ENCODE data around the gene CASZ1.

The CASZ1 gene

GRCh38 chr1:10682449-10683309 lies 113.8 kb downstream of the CASZ1 start:
- no peaks in the 10 kb centered on the region for H3K27me3 ChIP-seq (ENCODE audit: low read length)
- H3K36me3 ChIP-seq (ENCODE audit: low read length), result no peaks in the 10 kb centered on the region
- no peaks in the 10 kb centered on the region for H3K9me3 ChIP-seq (ENCODE audit: insufficient read depth, low read length)
- no peak overlapping the region for H3K4me2 ChIP-seq (ENCODE audit: low read depth, low read length, poor library complexity, severe bottlenecking)
- H3K9me2 ChIP-seq (replicated peaks; ENCODE audit: insufficient read depth, low read length), result no peaks in the 10 kb centered on the region
- H3K79me2 ChIP-seq (ENCODE audit: insufficient read depth, low read length), result no peaks in the 10 kb centered on the region
- H3F3A ChIP-seq (ENCODE audit: insufficient read depth), result no peaks in the 10 kb centered on the region
- no peak overlapping the region for H3K9ac ChIP-seq (ENCODE audit: low read length)
- TF ChIP-seq CTCF (IDR thresholded peaks at IDR 0.05; ENCODE audit: insufficient read depth, low read length, poor library complexity, severe bottlenecking) (no peak), EZH2phosphoT487 (conservative IDR thresholded peaks at IDR 0.05; ENCODE audit: low read length) (no peak)
- no peak overlapping the region for H3K4me3 ChIP-seq (ENCODE audit: insufficient read depth, low read length, poor library complexity, severe bottlenecking)
- H2AFZ ChIP-seq (ENCODE audit: low read depth, low read length, severe bottlenecking), result no peak overlapping the region
- no peak overlapping the region for H3K27ac ChIP-seq (ENCODE audit: low read depth, low read length)
- H4K20me1 ChIP-seq (ENCODE audit: low read depth, low read length), result no peaks in the 10 kb centered on the region

- H3K4me2 ChIP-seq (ENCODE audit: low read depth, low read length, poor library complexity, severe bottlenecking), result no peak overlapping the region
- no peak for TF ChIP-seq CTCF (IDR thresholded peaks at IDR 0.05; ENCODE audit: insufficient read depth, low read length, poor library complexity, severe bottlenecking)
- TF ChIP-seq EZH2phosphoT487 (conservative IDR thresholded peaks at IDR 0.05; ENCODE audit: low read length), result no peak
These were observed 114.4 kb downstream of the CASZ1 start for GRCh38 chr1:10682108-10682445.

GRCh38 chr1:10681296-10682107 lies 114.9 kb downstream of the CASZ1 start:
- Histone ChIP-seq H3K36me3 (ENCODE audit: low read length) (no peaks in the 10 kb centered on the region), H3K9ac (ENCODE audit: low read length) (no peak overlapping the region), H3K27ac (ENCODE audit: low read depth, low read length) (no peak overlapping the region), H3F3A (ENCODE audit: insufficient read depth) (no peaks in the 10 kb centered on the region), H3K4me3 (ENCODE audit: insufficient read depth, low read length, poor library complexity, severe bottlenecking) (no peak overlapping the region), H3K79me2 (ENCODE audit: insufficient read depth, low read length) (no peaks in the 10 kb centered on the region), H3K9me2 (replicated peaks; ENCODE audit: insufficient read depth, low read length) (no peaks in the 10 kb centered on the region), H2AFZ (ENCODE audit: low read depth, low read length, severe bottlenecking) (no peak overlapping the region), H3K9me3 (ENCODE audit: insufficient read depth, low read length) (no peaks in the 10 kb centered on the region), H4K20me1 (ENCODE audit: low read depth, low read length) (no peaks in the 10 kb centered on the region), H3K4me2 (ENCODE audit: low read depth, low read length, poor library complexity, severe bottlenecking) (no peak overlapping the region), H3K27me3 (ENCODE audit: low read length) (no peaks in the 10 kb centered on the region)
- no peak for TF ChIP-seq EZH2phosphoT487 (conservative IDR thresholded peaks at IDR 0.05; ENCODE audit: low read length)
- TF ChIP-seq CTCF (IDR thresholded peaks at IDR 0.05; ENCODE audit: insufficient read depth, low read length, poor library complexity, severe bottlenecking), result no peak

More at GRCh38 chr1:10682108-10682445, 114.4 kb downstream of the CASZ1 start:
- Histone ChIP-seq H3K9me2 (replicated peaks; ENCODE audit: insufficient read depth, low read length) (no peaks in the 10 kb centered on the region), H3K27ac (ENCODE audit: low read depth, low read length) (no peak overlapping the region), H3F3A (ENCODE audit: insufficient read depth) (no peaks in the 10 kb centered on the region), H3K4me3 (ENCODE audit: insufficient read depth, low read length, poor library complexity, severe bottlenecking) (no peak overlapping the region), H3K79me2 (ENCODE audit: insufficient read depth, low read length) (no peaks in the 10 kb centered on the region), H3K9me3 (ENCODE audit: insufficient read depth, low read length) (no peaks in the 10 kb centered on the region), H4K20me1 (ENCODE audit: low read depth, low read length) (no peaks in the 10 kb centered on the region), H3K36me3 (ENCODE audit: low read length) (no peaks in the 10 kb centered on the region), H3K27me3 (ENCODE audit: low read length) (no peaks in the 10 kb centered on the region), H2AFZ (ENCODE audit: low read depth, low read length, severe bottlenecking) (no peak overlapping the region), H3K9ac (ENCODE audit: low read length) (no peak overlapping the region)
